ENCODE results near the gene SLC4A3. TPM values are rescaled to one million over a fixed set of nuclear protein-coding genes. Genes with fewer than 3 reads are reported as not detected.
"Not testable (repeated sequence)": the region's sequence is repeated elsewhere in the genome, so short reads cannot be mapped to it uniquely, and the experiment has no call there.

SLC4A3 gene
- polyA plus RNA-seq, 5 donors = 7.1 to 14.0 (median 10.3) TPM

DNA sequence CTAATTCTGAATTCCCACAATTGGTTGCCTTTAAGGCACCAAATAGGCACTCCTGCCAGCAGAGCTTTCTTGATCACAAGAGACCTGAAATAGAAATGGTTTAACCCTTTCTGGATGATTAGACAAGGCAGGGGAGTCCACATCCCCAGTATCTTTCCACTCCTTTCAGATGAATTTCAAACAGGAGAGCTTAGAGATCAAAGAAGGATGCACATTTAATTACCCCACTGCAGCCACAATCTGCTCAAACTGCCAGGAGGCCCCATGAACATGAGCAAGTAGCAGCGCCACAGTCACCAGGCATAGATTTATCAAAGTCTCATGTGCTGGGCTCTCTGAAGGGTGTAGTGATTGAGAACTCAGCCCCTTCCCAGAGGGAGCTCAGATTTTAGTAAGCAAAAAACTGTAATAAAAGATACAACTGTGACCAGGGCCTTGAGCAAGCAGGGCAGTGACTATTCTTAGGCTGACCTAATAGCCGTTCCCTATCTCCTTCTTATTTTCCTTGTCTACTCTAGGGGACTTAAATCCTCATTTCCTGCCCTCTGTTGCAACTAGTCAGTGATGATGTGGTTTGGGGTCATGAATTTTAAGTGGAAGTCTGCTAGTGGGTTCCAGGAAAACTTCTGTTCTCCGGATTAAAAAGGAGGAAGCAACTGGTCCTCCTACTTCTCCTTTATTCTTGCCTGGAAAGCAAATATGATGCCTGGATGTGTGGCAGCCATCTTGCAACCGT is 53.7 kb downstream of the SLC4A3 start:
- DNase-seq = no peak

DNA sequence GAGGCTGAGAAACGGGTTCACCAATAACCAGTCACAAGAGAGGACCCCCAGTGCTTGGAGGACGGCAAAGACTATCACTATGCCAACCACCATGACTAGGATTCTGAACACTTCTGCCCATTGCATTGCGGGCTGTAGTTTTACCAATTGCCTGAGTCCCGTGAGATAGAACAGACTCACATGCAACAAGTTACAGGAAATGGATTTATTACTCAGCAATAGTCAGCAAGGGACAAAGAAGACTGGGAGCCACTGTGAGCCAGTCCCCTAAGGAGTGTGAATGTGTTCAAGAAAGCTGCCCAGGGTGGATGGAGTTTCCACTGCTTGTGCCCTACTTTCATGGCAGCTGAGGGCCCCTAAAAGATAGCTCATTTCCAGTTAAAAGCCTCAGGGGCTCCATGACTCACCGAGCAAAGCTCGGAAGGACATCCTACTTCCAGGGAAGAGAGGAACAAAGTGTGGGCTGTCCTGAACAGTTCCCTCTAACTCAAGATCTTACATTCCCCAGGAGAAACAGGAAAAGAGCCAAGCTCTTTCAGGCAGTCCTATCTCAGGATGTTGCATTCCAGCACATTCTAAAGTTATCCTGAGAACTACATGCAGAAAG is 54.4 kb downstream of the SLC4A3 start:
- no peak for DNase-seq

DNA sequence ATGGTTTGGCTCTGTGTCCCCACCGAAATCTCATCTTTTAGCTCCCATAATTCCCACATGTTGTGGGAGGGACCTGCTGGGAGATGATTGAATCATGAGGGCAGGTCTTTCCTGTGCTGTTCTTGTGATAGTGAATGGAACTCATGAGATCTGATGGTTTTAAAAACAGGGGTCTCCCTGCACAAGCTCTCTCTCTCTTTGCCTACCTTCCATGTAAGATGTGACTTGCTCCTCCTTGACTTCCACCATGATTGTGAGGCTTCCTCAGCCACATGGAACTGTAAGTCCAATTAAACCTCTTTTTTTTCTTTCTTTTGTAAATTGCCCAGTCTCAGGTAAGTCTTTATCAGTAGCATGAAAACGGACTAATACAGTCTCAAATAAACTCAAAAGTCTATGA is 56.0 kb downstream of the SLC4A3 start:
- DNase-seq = not testable (repeated sequence)

DNA sequence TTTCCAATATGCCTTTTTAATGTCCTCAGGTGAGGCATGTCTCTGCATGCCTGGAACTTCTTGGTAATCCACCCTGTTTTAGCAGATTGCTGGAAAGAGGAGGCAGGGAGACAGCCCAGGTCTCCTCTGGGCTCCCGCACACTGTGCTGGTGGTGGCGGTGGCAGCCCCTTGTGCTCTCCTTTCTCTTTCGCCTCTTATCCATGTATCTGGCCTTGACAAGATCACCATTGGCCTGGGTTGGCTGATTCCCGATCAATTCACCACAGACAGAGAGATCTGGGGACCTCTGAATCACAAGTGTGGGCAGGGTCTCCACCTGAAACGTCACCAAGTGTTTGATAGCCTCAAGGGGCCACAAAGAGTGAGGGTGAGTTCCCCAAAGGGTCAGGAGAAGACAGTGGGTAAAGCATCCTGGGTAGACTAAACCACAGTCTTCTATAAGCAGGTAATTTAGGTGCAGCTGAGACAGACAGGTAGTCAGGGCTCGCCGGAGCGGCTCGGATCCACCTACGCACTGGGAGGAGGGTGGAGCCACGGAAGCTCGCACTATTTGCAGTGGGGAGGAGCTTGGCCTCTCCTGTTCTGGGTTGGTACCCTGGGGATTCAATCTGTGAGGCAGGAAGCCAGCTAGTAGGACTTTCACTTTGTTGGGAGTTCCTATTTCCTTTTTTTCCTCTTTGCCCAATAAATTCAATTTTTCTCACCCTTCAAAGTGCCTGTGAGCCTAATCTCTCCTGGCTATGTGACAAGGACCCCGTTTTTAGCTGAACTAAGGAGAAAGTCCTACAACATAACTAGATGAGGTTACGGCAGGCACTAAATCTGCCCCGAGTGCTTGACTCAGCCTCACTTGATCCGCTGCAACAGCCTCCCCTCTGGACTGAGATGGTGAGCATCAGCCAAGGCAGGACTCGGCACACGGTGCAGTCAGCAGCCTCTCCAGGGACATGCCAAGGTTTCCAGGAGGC is 57.6 kb downstream of the SLC4A3 start:
- peak in 1 of 2 donors; percentile 56 for DNase-seq

DNA sequence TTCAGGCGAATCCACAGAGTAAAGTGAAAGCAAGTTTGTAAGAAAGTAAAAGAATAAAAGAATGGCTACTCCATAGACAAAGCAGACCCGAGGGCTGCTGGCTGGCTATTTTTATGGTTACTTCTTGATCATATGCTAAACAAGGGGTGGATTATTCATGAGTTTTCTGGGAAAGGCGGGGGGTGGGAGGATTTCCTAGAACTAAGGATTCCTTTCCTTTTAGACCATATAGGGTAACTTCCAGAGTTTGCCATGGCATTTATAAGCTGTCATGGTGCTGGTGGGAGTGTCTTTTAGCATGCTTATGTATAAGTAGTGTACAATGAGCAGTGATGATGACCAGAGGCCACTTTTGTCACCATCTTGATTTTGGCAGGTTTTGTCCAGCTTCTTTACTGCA is 59.8 kb downstream of the SLC4A3 start:
- DNase-seq = no peak

DNA sequence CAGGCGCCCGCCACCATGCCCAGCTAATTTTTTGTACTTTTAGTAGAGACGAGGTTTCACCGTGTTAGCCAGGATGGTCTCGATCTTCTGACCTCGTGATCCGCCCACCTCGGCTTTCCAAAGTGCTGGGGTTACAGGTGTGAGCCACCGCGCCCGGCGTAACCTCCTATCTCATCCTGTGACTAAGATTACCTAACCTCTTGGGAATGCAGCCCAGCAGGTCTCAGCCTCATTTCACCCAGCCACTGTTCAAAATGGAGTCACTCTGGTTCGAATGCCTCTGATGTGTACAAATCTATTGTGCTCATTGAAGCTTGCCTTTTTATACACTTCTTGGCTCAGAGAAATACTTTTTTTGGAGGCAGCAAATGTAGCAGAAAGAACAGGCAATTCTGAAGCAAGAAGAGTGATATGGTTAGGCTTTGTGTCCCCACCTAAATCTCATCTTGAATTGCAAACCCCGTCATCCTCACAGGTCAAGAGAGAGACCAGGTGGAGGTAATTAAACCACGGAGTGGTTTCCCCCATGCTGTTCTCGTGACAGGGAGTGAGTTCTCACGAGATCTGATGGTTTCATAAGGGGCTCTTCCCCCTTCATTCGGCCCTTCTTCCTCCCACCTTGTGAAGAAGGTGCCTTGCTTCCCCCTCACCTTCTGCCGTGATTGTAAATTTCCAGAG is 60.6 kb downstream of the SLC4A3 start:
- no peak for DNase-seq

DNA sequence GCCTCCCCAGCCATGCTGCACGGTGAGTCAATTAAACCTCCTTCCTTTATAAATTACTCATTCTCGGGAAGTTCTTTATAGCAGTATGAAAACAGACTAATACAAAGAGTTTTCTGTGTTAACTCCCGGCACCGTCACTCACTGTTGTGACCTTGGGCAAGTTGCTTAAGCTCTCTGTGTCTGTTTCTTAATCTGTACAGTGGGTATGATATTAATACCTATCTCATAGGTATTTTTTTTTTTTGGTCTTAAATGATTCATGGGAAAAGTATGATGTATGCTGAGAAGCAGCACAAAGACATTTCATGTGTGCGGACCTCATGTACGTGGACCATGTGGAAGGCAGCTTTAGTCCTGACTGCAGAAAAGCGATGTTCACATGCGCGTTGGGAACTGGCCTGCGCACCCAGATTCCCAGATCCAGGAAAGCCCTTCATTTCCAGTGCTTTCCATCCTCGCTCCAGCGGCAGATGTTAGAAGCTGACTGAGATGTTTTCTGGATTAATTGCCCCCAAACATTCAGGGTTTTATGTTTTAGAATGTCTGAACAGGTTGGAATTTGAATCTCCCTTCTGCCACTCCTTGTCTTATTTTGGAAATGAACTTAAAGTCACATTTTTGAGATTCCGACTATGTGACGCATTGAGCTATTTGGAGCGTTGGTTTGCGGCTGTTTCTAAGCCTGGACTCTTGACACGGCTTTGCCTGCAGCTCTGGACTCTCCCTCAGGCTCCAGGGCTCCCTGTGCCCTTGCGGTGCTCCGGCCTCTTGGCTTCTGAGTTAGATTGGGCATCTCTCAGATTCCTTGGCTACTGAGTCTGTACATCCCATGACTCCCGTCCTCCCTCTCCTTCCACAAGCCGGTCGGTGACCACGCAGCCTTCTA is 61.4 kb downstream of the SLC4A3 start:
- no peak for DNase-seq

DNA sequence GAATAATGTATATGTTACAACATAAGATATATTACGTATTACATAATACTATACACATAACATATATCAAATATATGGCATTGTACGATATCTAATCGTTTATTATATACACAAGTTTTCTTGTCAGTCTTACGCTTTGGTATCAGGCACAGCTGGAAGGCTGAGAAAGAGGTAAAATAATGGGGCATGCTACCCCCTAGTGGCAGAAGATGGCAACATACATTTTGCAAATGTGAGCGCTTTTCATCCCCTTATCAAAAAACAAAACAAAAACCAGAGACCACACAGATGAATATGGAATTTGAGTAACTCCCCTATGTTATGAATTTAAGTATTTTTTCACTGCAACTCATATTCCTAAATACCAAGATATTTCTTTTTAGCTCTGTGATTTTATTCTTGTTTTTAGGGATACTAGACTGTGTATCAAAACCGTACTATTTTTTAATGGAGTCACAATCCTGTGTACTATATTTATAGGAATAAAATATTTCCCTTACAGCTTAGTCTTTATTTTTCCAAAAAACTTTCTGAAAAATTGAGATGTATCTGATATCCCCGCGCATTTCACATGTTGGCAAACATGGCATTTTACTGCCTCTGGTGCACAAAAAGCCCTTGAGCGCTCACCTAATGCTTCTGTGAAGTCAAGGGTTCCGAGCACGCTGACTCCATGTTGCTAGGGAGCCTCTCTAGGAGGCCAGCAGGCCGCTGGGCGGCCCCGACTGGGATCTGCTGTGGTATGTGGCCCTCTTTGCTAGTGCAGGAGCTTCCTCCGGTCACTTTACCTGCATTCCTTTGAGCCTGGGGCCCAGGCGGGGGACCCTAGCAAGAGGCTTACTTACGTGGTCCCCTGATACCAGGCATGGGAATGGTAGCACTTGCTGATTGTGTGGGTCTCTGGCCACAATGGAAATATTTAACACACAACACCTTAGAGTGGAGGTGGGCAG is 62.5 kb downstream of the SLC4A3 start:
- peak in 1 of 2 donors; percentile 72 for DNase-seq

DNA sequence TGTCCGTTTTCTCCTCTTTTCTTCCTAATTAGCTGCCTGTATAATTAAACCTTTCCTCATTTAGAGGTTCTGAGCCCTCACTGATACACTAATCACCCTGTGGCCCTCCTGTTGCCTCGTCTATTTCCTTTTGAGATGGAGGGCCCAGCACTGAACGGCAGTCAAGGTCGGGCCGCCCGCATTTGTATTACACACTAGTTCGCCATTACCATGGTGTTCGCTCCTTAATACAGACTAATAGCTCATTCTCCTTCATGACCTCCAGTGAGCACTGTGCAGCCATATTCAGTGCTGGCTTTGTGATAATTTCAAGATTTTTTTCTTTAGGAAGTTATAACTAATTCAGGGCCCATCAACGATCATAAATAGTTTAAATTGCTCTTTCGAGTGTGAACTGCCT is 64.1 kb downstream of the SLC4A3 start:
- no peak for DNase-seq

Other genes with a start within 250 kb of the SLC4A3 start
- gene DNPEP, start 239.7 kb upstream of the SLC4A3 start, polyA plus RNA-seq (ENCODE audit: insufficient read depth in 1 of 5, insufficient read length in 5 of 5, low replicate concordance in 1 of 5) = 10 to 100 TPM; 48.3 to 89.7 (median 71.3) TPM
- 100 to 1,000 TPM in 1 of 5 donors, 10 to 100 TPM in 4; 10.2 to 190 (median 32.6) TPM for gene DES, start 209.3 kb upstream of the SLC4A3 start, polyA plus RNA-seq (ENCODE audit: insufficient read depth in 1 of 5, insufficient read length in 5 of 5, low replicate concordance in 1 of 5)
- gene SPEG, start 192.8 kb upstream of the SLC4A3 start, polyA plus RNA-seq (ENCODE audit: insufficient read depth in 1 of 5, insufficient read length in 5 of 5, low replicate concordance in 1 of 5) = 10 to 100 TPM; 18.1 to 35.5 (median 33.7) TPM
- 10 to 100 TPM; 20.3 to 28.8 (median 24.8) TPM for gene GMPPA, start 128.7 kb upstream of the SLC4A3 start, polyA plus RNA-seq (ENCODE audit: insufficient read depth in 1 of 5, insufficient read length in 5 of 5, low replicate concordance in 1 of 5)
- gene ASIC4, start 113.1 kb upstream of the SLC4A3 start, polyA plus RNA-seq (ENCODE audit: insufficient read depth in 1 of 5, insufficient read length in 5 of 5, low replicate concordance in 1 of 5) = under 1 TPM; 0.06 to 0.42 (median 0.22) TPM
- 10 to 100 TPM; 16.5 to 44.9 (median 23.4) TPM for gene CHPF, start 83.8 kb upstream of the SLC4A3 start, polyA plus RNA-seq (ENCODE audit: insufficient read depth in 1 of 5, insufficient read length in 5 of 5, low replicate concordance in 1 of 5)
- gene TMEM198, start 83.6 kb upstream of the SLC4A3 start, polyA plus RNA-seq (ENCODE audit: insufficient read depth in 1 of 5, insufficient read length in 5 of 5, low replicate concordance in 1 of 5) = 1 to 10 TPM; 2.0 to 4.2 (median 2.6) TPM
- gene OBSL1, start 56.1 kb upstream of the SLC4A3 start, polyA plus RNA-seq (ENCODE audit: insufficient read depth in 1 of 5, insufficient read length in 5 of 5, low replicate concordance in 1 of 5) = 100 to 1,000 TPM; 102 to 150 (median 139) TPM
- gene INHA, start 55.3 kb upstream of the SLC4A3 start, polyA plus RNA-seq (ENCODE audit: insufficient read depth in 1 of 5, insufficient read length in 5 of 5, low replicate concordance in 1 of 5) = 1 to 10 TPM in 2 of 5 donors, under 1 TPM in 3; 0.50 to 1.6 (median 0.90) TPM
- 10 to 100 TPM; 20.3 to 29.7 (median 26.2) TPM for gene STK11IP, start 29.8 kb upstream of the SLC4A3 start, polyA plus RNA-seq (ENCODE audit: insufficient read depth in 1 of 5, insufficient read length in 5 of 5, low replicate concordance in 1 of 5)

Measured in right lung (tissue), 5 donors.